ENCODE data around the gene HSD17B12. TPM values are rescaled to one million over a fixed set of nuclear protein-coding genes. Genes with fewer than 3 reads are reported as not detected.
"Not testable (repeated sequence)": the region's sequence is repeated elsewhere in the genome, so short reads cannot be mapped to it uniquely, and the experiment has no call there.

The HSD17B12 gene
- total RNA-seq, 1 experiment from 2014 or later: 106 TPM

GRCh38 chr11:43664295-43664694, 16.2 kb upstream of the HSD17B12 start:
- ChIA-PET CTCF (no interaction called here), POLR2A (no interaction called here)
- H3K27me3 ChIP-seq (ENCODE audit: control insufficient read depth, insufficient read depth, low read length): peaks cover 11% of the 10 kb centered on the region
- ATAC-seq: no peak
- DNase-seq (ENCODE audit: low read depth, low spot score): no peak
- no peak overlapping the region for H3K27ac ChIP-seq (ENCODE audit: low read length)
- H3K36me3 ChIP-seq (ENCODE audit: control insufficient read depth, insufficient read depth, low read length): no peaks in the 10 kb centered on the region
- no TSS peak for BruUV-seq (replicated peaks)
- H3K4me3 ChIP-seq (ENCODE audit: low read depth in 2 of 2, low read length in 2 of 2): no peak overlapping the region
- in situ Hi-C loops (cut with HindIII; ENCODE audit: low pct_unique_long_range_greater_than_20kb, low sequenced_read_pairs): no loop called here
- no peaks in the 10 kb centered on the region for H3K9me3 ChIP-seq (ENCODE audit: control insufficient read depth, insufficient read depth, low read depth, low read length)
- H3K4me1 ChIP-seq (ENCODE audit: control insufficient read depth, insufficient read depth, low read length): no peaks in the 10 kb centered on the region
- no peak for TF ChIP-seq SIN3A (IDR thresholded peaks at IDR 0.05; ENCODE audit: borderline replicate concordance, insufficient read depth, low read depth, low read length)
- TF ChIP-seq REST (IDR thresholded peaks at IDR 0.05; ENCODE audit: insufficient read depth in 1 of 2, low read depth in 2 of 2, low read length in 1 of 2): no peak
- TF ChIP-seq CTCF (IDR thresholded peaks at IDR 0.05): no peak
- TF ChIP-seq TCF7L2 (IDR thresholded peaks at IDR 0.05; ENCODE audit: low read depth, low read length): no peak
- no peak for TF ChIP-seq POLR2AphosphoS5 (IDR thresholded peaks at IDR 0.05; ENCODE audit: low read depth, low read length)
- intact Hi-C loops (cut with micrococcal nuclease; ENCODE audit: unreplicated experiment): no loop called here

- DNase-seq (ENCODE audit: low read depth, low spot score); H3K9me3 ChIP-seq (ENCODE audit: control insufficient read depth, insufficient read depth, low read depth, low read length); H3K27ac ChIP-seq (ENCODE audit: low read length); CTCF ChIA-PET; H3K4me3 ChIP-seq (ENCODE audit: low read depth in 2 of 2, low read length in 2 of 2); in situ Hi-C loops (cut with HindIII; ENCODE audit: low pct_unique_long_range_greater_than_20kb, low sequenced_read_pairs); H3K27me3 ChIP-seq (ENCODE audit: control insufficient read depth, insufficient read depth, low read length); BruUV-seq (replicated peaks); intact Hi-C loops (cut with micrococcal nuclease; ENCODE audit: unreplicated experiment); ATAC-seq; H3K36me3 ChIP-seq (ENCODE audit: control insufficient read depth, insufficient read depth, low read length); H3K4me1 ChIP-seq (ENCODE audit: control insufficient read depth, insufficient read depth, low read length); POLR2A ChIA-PET: not testable (repeated sequence)
These were observed 9.3 kb upstream of the HSD17B12 start for GRCh38 chr11:43671284-43671683.

- Histone ChIP-seq H3K36me3 (ENCODE audit: control insufficient read depth, insufficient read depth, low read length) (no peaks in the 10 kb centered on the region), H3K4me1 (ENCODE audit: control insufficient read depth, insufficient read depth, low read length) (no peaks in the 10 kb centered on the region), H3K27me3 (ENCODE audit: control insufficient read depth, insufficient read depth, low read length) (peaks cover 2% of the 10 kb centered on the region; the same call in 1 of the 2 replicates), H3K27ac (ENCODE audit: low read length) (no peak overlapping the region), H3K9me3 (ENCODE audit: control insufficient read depth, insufficient read depth, low read depth, low read length) (no peaks in the 10 kb centered on the region), H3K4me3 (ENCODE audit: low read depth in 2 of 2, low read length in 2 of 2) (no peak overlapping the region)
- POLR2A ChIA-PET: interaction anchor here (0.7 kb wide), 1 partner anchor 59 kb away, joined by 18 read pairs; no protein-coding TSS in a partner anchor
- DNase-seq (ENCODE audit: low read depth, low spot score) (no peak), ATAC-seq (no peak)
- no TSS peak for BruUV-seq (replicated peaks)
- intact Hi-C loops (cut with micrococcal nuclease; ENCODE audit: unreplicated experiment): no loop called here
- in situ Hi-C loops (cut with HindIII; ENCODE audit: low pct_unique_long_range_greater_than_20kb, low sequenced_read_pairs): no loop called here
- no peak for TF ChIP-seq REST (IDR thresholded peaks at IDR 0.05; ENCODE audit: insufficient read depth in 1 of 2, low read depth in 2 of 2, low read length in 1 of 2)
- no peak for TF ChIP-seq CTCF (IDR thresholded peaks at IDR 0.05)
- TF ChIP-seq SIN3A (IDR thresholded peaks at IDR 0.05; ENCODE audit: borderline replicate concordance, insufficient read depth, low read depth, low read length): no peak
- no peak for TF ChIP-seq TCF7L2 (IDR thresholded peaks at IDR 0.05; ENCODE audit: low read depth, low read length)
- TF ChIP-seq POLR2AphosphoS5 (IDR thresholded peaks at IDR 0.05; ENCODE audit: low read depth, low read length): no peak
- CTCF ChIA-PET: no interaction called here
These were observed 6.0 kb upstream of the HSD17B12 start for GRCh38 chr11:43674560-43674959.

Measured in Panc1 (cell line).